ENCODE data around the gene ST7. TPM values are rescaled to one million over a fixed set of nuclear protein-coding genes. Genes with fewer than 3 reads are reported as not detected.

The ST7 gene
- total RNA-seq, 2 experiments from 2014 or later, result 4.9 to 5.4 TPM

- no peak overlapping the region for H3K4me3 Mint-ChIP-seq
- ChIA-PET POLR2A (no interaction called here), CTCF (no interaction called here)
- intact Hi-C loops (cut with DNase I, micrococcal nuclease), result no loop called here
- H3K27me3 Mint-ChIP-seq, result no peaks in the 10 kb centered on the region
- TF ChIP-seq, protein P1, sequence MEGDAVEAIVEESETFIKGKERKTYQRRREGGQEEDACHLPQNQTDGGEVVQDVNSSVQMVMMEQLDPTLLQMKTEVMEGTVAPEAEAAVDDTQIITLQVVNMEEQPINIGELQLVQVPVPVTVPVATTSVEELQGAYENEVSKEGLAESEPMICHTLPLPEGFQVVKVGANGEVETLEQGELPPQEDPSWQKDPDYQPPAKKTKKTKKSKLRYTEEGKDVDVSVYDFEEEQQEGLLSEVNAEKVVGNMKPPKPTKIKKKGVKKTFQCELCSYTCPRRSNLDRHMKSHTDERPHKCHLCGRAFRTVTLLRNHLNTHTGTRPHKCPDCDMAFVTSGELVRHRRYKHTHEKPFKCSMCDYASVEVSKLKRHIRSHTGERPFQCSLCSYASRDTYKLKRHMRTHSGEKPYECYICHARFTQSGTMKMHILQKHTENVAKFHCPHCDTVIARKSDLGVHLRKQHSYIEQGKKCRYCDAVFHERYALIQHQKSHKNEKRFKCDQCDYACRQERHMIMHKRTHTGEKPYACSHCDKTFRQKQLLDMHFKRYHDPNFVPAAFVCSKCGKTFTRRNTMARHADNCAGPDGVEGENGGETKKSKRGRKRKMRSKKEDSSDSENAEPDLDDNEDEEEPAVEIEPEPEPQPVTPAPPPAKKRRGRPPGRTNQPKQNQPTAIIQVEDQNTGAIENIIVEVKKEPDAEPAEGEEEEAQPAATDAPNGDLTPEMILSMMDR (IDR thresholded peaks at IDR 0.05), result no peak
- H3K27ac Mint-ChIP-seq, result no peak overlapping the region
- H3K27ac ChIP-seq (ENCODE audit: low read depth in 1 of 2, low read length in 2 of 2), result no peak overlapping the region
- ATAC-seq (ENCODE audit: poor library complexity) (no peak), DNase-seq (no peak)
- H3K36me3 ChIP-seq (ENCODE audit: insufficient read depth, low read length), result no peaks in the 10 kb centered on the region
- H3K4me3 ChIP-seq (ENCODE audit: low read length), result no peak overlapping the region
- no peaks in the 10 kb centered on the region for H3K36me3 Mint-ChIP-seq (ENCODE audit: low read depth)
- no peaks in the 10 kb centered on the region for H3K9me3 ChIP-seq (ENCODE audit: control insufficient read depth in 1 of 2, insufficient read depth in 1 of 2, low read length in 2 of 2)
- no peaks in the 10 kb centered on the region for H3K4me1 Mint-ChIP-seq (ENCODE audit: low read depth)
- H3K4me1 ChIP-seq (ENCODE audit: insufficient read depth, low read length), result no peaks in the 10 kb centered on the region
- H3K9me3 Mint-ChIP-seq, result peaks cover 4% of the 10 kb centered on the region
- no peaks in the 10 kb centered on the region for H3K27me3 ChIP-seq (ENCODE audit: control insufficient read depth in 1 of 2, insufficient read depth in 2 of 2, low read length in 2 of 2)
These were observed 277.7 kb downstream of the ST7 start for GRCh38 chr7:117231047-117231359.

GRCh38 chr7:117237646-117238045, 284.3 kb downstream of the ST7 start:
- Histone ChIP-seq H3K4me3 (ENCODE audit: low read length) (no peak overlapping the region), H3K27ac (ENCODE audit: low read depth in 1 of 2, low read length in 2 of 2) (no peak overlapping the region), H3K9me3 (ENCODE audit: control insufficient read depth in 1 of 2, insufficient read depth in 1 of 2, low read length in 2 of 2) (peaks cover 0 to 3% of the 10 kb centered on the region in 2 experiments), H3K27me3 (ENCODE audit: control insufficient read depth in 1 of 2, insufficient read depth in 2 of 2, low read length in 2 of 2) (peaks cover 4 to 7% of the 10 kb centered on the region in 2 experiments), H3K36me3 (ENCODE audit: insufficient read depth, low read length) (no peaks in the 10 kb centered on the region), H3K4me1 (ENCODE audit: insufficient read depth, low read length) (no peaks in the 10 kb centered on the region)
- no peak overlapping the region for H3K4me3 Mint-ChIP-seq
- POLR2A ChIA-PET, result no interaction called here
- intact Hi-C loops (cut with DNase I, micrococcal nuclease), result no loop called here
- TF ChIP-seq, protein P1 (IDR thresholded peaks at IDR 0.05), result no peak
- H3K9me3 Mint-ChIP-seq, result peaks cover 4% of the 10 kb centered on the region
- no peak for ATAC-seq (ENCODE audit: poor library complexity)
- no peak for DNase-seq
- H3K27ac Mint-ChIP-seq, result no peak overlapping the region
- H3K4me1 Mint-ChIP-seq (ENCODE audit: low read depth), result no peaks in the 10 kb centered on the region
- peaks cover 35% of the 10 kb centered on the region for H3K27me3 Mint-ChIP-seq
- no peaks in the 10 kb centered on the region for H3K36me3 Mint-ChIP-seq (ENCODE audit: low read depth)
- CTCF ChIA-PET, result no interaction called here

GRCh38 chr7:117238472-117238871, 285.2 kb downstream of the ST7 start:
- DNase-seq, result no peak
- peaks cover 0 to 3% of the 10 kb centered on the region in 2 experiments for H3K9me3 ChIP-seq (ENCODE audit: control insufficient read depth in 1 of 2, insufficient read depth in 1 of 2, low read length in 2 of 2)
- H3K4me3 ChIP-seq (ENCODE audit: low read length), result no peak overlapping the region
- H3K4me1 ChIP-seq (ENCODE audit: insufficient read depth, low read length), result no peaks in the 10 kb centered on the region
- peaks cover 4 to 7% of the 10 kb centered on the region in 2 experiments for H3K27me3 ChIP-seq (ENCODE audit: control insufficient read depth in 1 of 2, insufficient read depth in 2 of 2, low read length in 2 of 2)
- no peak overlapping the region for H3K27ac ChIP-seq (ENCODE audit: low read depth in 1 of 2, low read length in 2 of 2)
- Mint-ChIP-seq H3K27me3 (peaks cover 42% of the 10 kb centered on the region), H3K36me3 (ENCODE audit: low read depth) (no peaks in the 10 kb centered on the region), H3K4me3 (no peak overlapping the region), H3K4me1 (ENCODE audit: low read depth) (no peaks in the 10 kb centered on the region), H3K9me3 (peaks cover 4% of the 10 kb centered on the region), H3K27ac (no peak overlapping the region)
- TF ChIP-seq, protein P1 (IDR thresholded peaks at IDR 0.05), result no peak
- CTCF ChIA-PET, result no interaction called here
- POLR2A ChIA-PET, result no interaction called here
- intact Hi-C loops (cut with DNase I, micrococcal nuclease), result no loop called here
- no peak for ATAC-seq (ENCODE audit: poor library complexity)
- H3K36me3 ChIP-seq (ENCODE audit: insufficient read depth, low read length), result no peaks in the 10 kb centered on the region
